Activated CD8-positive, alpha-beta T cell treated with anti-CD3 and anti-CD28 coated beads for 36 hours (primary cell): ENCODE measurements around the gene SHC1. TPM values are rescaled to one million over a fixed set of nuclear protein-coding genes. Genes with fewer than 3 reads are reported as not detected.
A peak's percentile ranks its signal among the peaks of the same experiment; 100 is the strongest.

Experiments used
- ATAC-seq: fragments of 200-7000 bp; cut with Tn5 transposase; one replicate; pipeline ENCODE4 v1.10.0; 2021; ENCODE audit warnings: mild to moderate bottlenecking, moderate library complexity
- CTCF ChIA-PET: fragments of 350-600 bp; sonication (Branson Sonifier 250); formaldehyde crosslinking; loops from one replicate; lab custom pipeline; 2021; ENCODE audit warnings: antibody characterized with exemption; lab: Charles Lee
- POLR2A ChIA-PET: fragments of 350-600 bp; sonication (Branson Sonifier 250); formaldehyde crosslinking; loops from one replicate; lab custom pipeline; 2021; ENCODE audit warnings: antibody characterized with exemption; lab: Charles Lee
- DNase-seq: peaks from one replicate; pipeline ENCODE4 v3.0.0-alpha.2; 2020
- H3K27ac Mint-ChIP-seq: one replicate; pipeline ENCODE4 v1.8.0; 2021; ENCODE audit warnings: mild to moderate bottlenecking, mixed read lengths
- H3K27me3 Mint-ChIP-seq: one replicate; pipeline ENCODE4 v1.8.0; 2021; ENCODE audit warnings: mixed read lengths
- H3K36me3 Mint-ChIP-seq: one replicate; pipeline ENCODE4 v1.8.0; 2021; ENCODE audit warnings: low read depth, mixed read lengths
- H3K4me1 Mint-ChIP-seq: one replicate; pipeline ENCODE4 v1.8.0; 2021; ENCODE audit warnings: low read depth, mixed read lengths
- H3K4me3 Mint-ChIP-seq: one replicate; pipeline ENCODE4 v1.8.0; 2021; ENCODE audit warnings: mild to moderate bottlenecking, moderate library complexity, mixed read lengths
- H3K9me3 Mint-ChIP-seq: one replicate; pipeline ENCODE4 v1.8.0; 2021; ENCODE audit warnings: mixed read lengths
- CTCF ChIP-seq: fragments of 200-600 bp; IDR thresholded peaks from one replicate; pipeline ENCODE4 v1.8.0; 2022; ENCODE audit warnings: antibody characterized with exemption, mild to moderate bottlenecking
- intact Hi-C: fragments of 100-400 bp; cut with micrococcal nuclease; formaldehyde crosslinking; loops from one replicate; pipeline ENCODE4 v1.10.0; 2022
- total RNA-seq, 2 experiments: library from RNA; stranded (reverse); gene quantifications; one replicate each; pipeline ENCODE4 v1.2.3, GENCODE V29; 2021

Gene SHC1
- total RNA-seq, 2 experiments from 2014 or later: 32.3 to 34.2 TPM

GRCh38 chr1:155005076-155006011 lies 34.8 kb upstream of the SHC1 start:
- Mint-ChIP-seq H3K36me3 (peaks cover 5% of the 10 kb centered on the region), H3K4me1 (peaks cover 52% of the 10 kb centered on the region), H3K27ac (peak overlapping the region; percentile 92), H3K9me3 (no peaks in the 10 kb centered on the region), H3K27me3 (no peaks in the 10 kb centered on the region), H3K4me3 (peak overlapping the region; percentile 85)
- ChIA-PET CTCF (interaction anchor here (0.8 to 2.0 kb wide), 5 partner anchors 12 to 80 kb away, joined by 3 to 14 read pairs (median 3); partner anchors contain the start of genes FLAD1 and PMVK), POLR2A (interaction anchor here (1.4 to 4.0 kb wide), 4 partner anchors 8 to 29 kb away, joined by 4 to 24 read pairs (median 6); partner anchors contain the start of gene FLAD1)
- peak; percentile 33 for DNase-seq
- intact Hi-C loops: no loop called here
- TF ChIP-seq CTCF: no peak
- ATAC-seq: no peak

GRCh38 chr1:155004352-155005075 lies 34.0 kb upstream of the SHC1 start:
- POLR2A ChIA-PET: interaction anchor here (0.8 to 1.9 kb wide), 4 partner anchors 8 to 28 kb away, joined by 3 to 7 read pairs (median 4); partner anchors contain the start of gene FLAD1

GRCh38 chr1:155003766-155004351 lies 33.3 kb upstream of the SHC1 start:
- intact Hi-C loops: no loop called here
- CTCF ChIA-PET: interaction anchor here (2.0 kb wide), 1 partner anchor 14 kb away, joined by 14 read pairs; no protein-coding TSS in a partner anchor
- Mint-ChIP-seq H3K36me3 (peaks cover 5% of the 10 kb centered on the region), H3K27ac (peak overlapping the region; percentile 87), H3K4me1 (peaks cover 49% of the 10 kb centered on the region), H3K4me3 (peak overlapping the region; percentile 85), H3K27me3 (no peaks in the 10 kb centered on the region), H3K9me3 (no peaks in the 10 kb centered on the region)
- TF ChIP-seq CTCF: no peak
- POLR2A ChIA-PET: interaction anchor here (0.8 to 1.9 kb wide), 9 partner anchors 9 to 133 kb away, joined by 3 to 7 read pairs (median 4); partner anchors contain the start of genes FLAD1 and PBXIP1
- ATAC-seq: no peak
- DNase-seq: peak; percentile 38

More at GRCh38 chr1:155004352-155005075, 34.0 kb upstream of the SHC1 start:
- H3K27me3 Mint-ChIP-seq: no peaks in the 10 kb centered on the region
- peaks cover 50% of the 10 kb centered on the region for H3K4me1 Mint-ChIP-seq
- H3K27ac Mint-ChIP-seq: peak overlapping the region; percentile 87
- no peaks in the 10 kb centered on the region for H3K9me3 Mint-ChIP-seq
- no peak for ATAC-seq
- CTCF ChIA-PET: interaction anchor here (0.8 to 2.0 kb wide), 2 partner anchors 13 to 68 kb away, joined by 3 to 14 read pairs; partner anchors contain the start of gene PMVK
- no peak for TF ChIP-seq CTCF
- peaks cover 5% of the 10 kb centered on the region for H3K36me3 Mint-ChIP-seq
- intact Hi-C loops: no loop called here
- peak; percentile 46 for DNase-seq
- peak overlapping the region; percentile 85 for H3K4me3 Mint-ChIP-seq

GRCh38 chr1:155003227-155003765 lies 32.7 kb upstream of the SHC1 start:
- intact Hi-C loops: no loop called here
- H3K27me3 Mint-ChIP-seq: no peaks in the 10 kb centered on the region
- CTCF ChIA-PET: interaction anchor here (1.0 to 2.0 kb wide), 2 partner anchors 14 kb away, joined by 3 to 14 read pairs; no protein-coding TSS in a partner anchor
- POLR2A ChIA-PET: interaction anchor here (0.8 to 1.9 kb wide), 7 partner anchors 10 to 134 kb away, joined by 3 to 5 read pairs (median 4); partner anchors contain the start of genes FLAD1 and PBXIP1
- H3K27ac Mint-ChIP-seq: peak overlapping the region; percentile 80
- peaks cover 5% of the 10 kb centered on the region for H3K36me3 Mint-ChIP-seq
- DNase-seq (peak; percentile 48), ATAC-seq (no peak)
- TF ChIP-seq CTCF: no peak
- peak overlapping the region; percentile 85 for H3K4me3 Mint-ChIP-seq
- no peaks in the 10 kb centered on the region for H3K9me3 Mint-ChIP-seq
- H3K4me1 Mint-ChIP-seq: peaks cover 48% of the 10 kb centered on the region
